Measurements from ENCODE around the gene CUTA.
A peak's percentile ranks its signal among the peaks of the same experiment; 100 is the strongest.

CUTA gene

GRCh38 chr6:33452496-33452895 is 34.6 kb upstream of the CUTA start:
- TF ChIP-seq, protein P1, sequence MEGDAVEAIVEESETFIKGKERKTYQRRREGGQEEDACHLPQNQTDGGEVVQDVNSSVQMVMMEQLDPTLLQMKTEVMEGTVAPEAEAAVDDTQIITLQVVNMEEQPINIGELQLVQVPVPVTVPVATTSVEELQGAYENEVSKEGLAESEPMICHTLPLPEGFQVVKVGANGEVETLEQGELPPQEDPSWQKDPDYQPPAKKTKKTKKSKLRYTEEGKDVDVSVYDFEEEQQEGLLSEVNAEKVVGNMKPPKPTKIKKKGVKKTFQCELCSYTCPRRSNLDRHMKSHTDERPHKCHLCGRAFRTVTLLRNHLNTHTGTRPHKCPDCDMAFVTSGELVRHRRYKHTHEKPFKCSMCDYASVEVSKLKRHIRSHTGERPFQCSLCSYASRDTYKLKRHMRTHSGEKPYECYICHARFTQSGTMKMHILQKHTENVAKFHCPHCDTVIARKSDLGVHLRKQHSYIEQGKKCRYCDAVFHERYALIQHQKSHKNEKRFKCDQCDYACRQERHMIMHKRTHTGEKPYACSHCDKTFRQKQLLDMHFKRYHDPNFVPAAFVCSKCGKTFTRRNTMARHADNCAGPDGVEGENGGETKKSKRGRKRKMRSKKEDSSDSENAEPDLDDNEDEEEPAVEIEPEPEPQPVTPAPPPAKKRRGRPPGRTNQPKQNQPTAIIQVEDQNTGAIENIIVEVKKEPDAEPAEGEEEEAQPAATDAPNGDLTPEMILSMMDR (conservative IDR thresholded peaks at IDR 0.05; ENCODE audit: low read length), result no peak
- TF ChIP-seq EZH2phosphoT487 (IDR thresholded peaks at IDR 0.05; ENCODE audit: borderline replicate concordance), result no peak
- no peaks in the 10 kb centered on the region for H4K20me1 ChIP-seq (ENCODE audit: insufficient read depth, low read length, poor library complexity, severe bottlenecking)
- peaks cover 10% of the 10 kb centered on the region for H3K4me1 ChIP-seq (ENCODE audit: insufficient read depth, low read length, poor library complexity, severe bottlenecking)
- no peaks in the 10 kb centered on the region for H3K27me3 ChIP-seq (ENCODE audit: insufficient read depth, low read length, poor library complexity, severe bottlenecking)
- no peak overlapping the region for H3K4me3 ChIP-seq (ENCODE audit: low read length, poor library complexity, severe bottlenecking)
- peaks cover 15% of the 10 kb centered on the region for H3K79me2 ChIP-seq (ENCODE audit: insufficient read depth, low read length)
- H2AFZ ChIP-seq (ENCODE audit: low read length), result no peak overlapping the region
- no peaks in the 10 kb centered on the region for H3K36me3 ChIP-seq (ENCODE audit: insufficient read depth, low read length)
- H3K4me2 ChIP-seq (ENCODE audit: low read depth, low read length, poor library complexity, severe bottlenecking), result peak overlapping the region; percentile 88
- H3K9me2 ChIP-seq (replicated peaks; ENCODE audit: low read depth, low read length), result no peaks in the 10 kb centered on the region
- no peaks in the 10 kb centered on the region for H3K9me3 ChIP-seq (ENCODE audit: insufficient read depth, low read depth, low read length)
- H3F3A ChIP-seq (ENCODE audit: low read depth), result no peaks in the 10 kb centered on the region
- no peak overlapping the region for H3K9ac ChIP-seq (ENCODE audit: low read depth, low read length, poor library complexity, severe bottlenecking)

- Histone ChIP-seq H2AFZ (ENCODE audit: low read length) (no peak overlapping the region), H3K4me3 (ENCODE audit: low read length, poor library complexity, severe bottlenecking) (no peak overlapping the region), H3K4me1 (ENCODE audit: insufficient read depth, low read length, poor library complexity, severe bottlenecking) (peaks cover 10% of the 10 kb centered on the region), H3K27me3 (ENCODE audit: insufficient read depth, low read length, poor library complexity, severe bottlenecking) (no peaks in the 10 kb centered on the region), H3K79me2 (ENCODE audit: insufficient read depth, low read length) (peaks cover 15% of the 10 kb centered on the region), H3K4me2 (ENCODE audit: low read depth, low read length, poor library complexity, severe bottlenecking) (no peak overlapping the region), H4K20me1 (ENCODE audit: insufficient read depth, low read length, poor library complexity, severe bottlenecking) (no peaks in the 10 kb centered on the region), H3K9ac (ENCODE audit: low read depth, low read length, poor library complexity, severe bottlenecking) (no peak overlapping the region), H3K36me3 (ENCODE audit: insufficient read depth, low read length) (no peaks in the 10 kb centered on the region), H3K9me2 (replicated peaks; ENCODE audit: low read depth, low read length) (no peaks in the 10 kb centered on the region), H3K9me3 (ENCODE audit: insufficient read depth, low read depth, low read length) (no peaks in the 10 kb centered on the region), H3F3A (ENCODE audit: low read depth) (no peaks in the 10 kb centered on the region)
- TF ChIP-seq EZH2phosphoT487 (IDR thresholded peaks at IDR 0.05; ENCODE audit: borderline replicate concordance), result no peak
- TF ChIP-seq, protein P1 (conservative IDR thresholded peaks at IDR 0.05; ENCODE audit: low read length), result no peak
These were observed 33.7 kb upstream of the CUTA start for GRCh38 chr6:33451606-33452005.

GRCh38 chr6:33450434-33450833 is 32.5 kb upstream of the CUTA start:
- no peak overlapping the region for H3K4me2 ChIP-seq (ENCODE audit: low read depth, low read length, poor library complexity, severe bottlenecking)
- no peak overlapping the region for H3K4me3 ChIP-seq (ENCODE audit: low read length, poor library complexity, severe bottlenecking)
- H2AFZ ChIP-seq (ENCODE audit: low read length), result no peak overlapping the region
- H3K79me2 ChIP-seq (ENCODE audit: insufficient read depth, low read length), result peaks cover 10% of the 10 kb centered on the region
- no peaks in the 10 kb centered on the region for H3K27me3 ChIP-seq (ENCODE audit: insufficient read depth, low read length, poor library complexity, severe bottlenecking)
- TF ChIP-seq EZH2phosphoT487 (IDR thresholded peaks at IDR 0.05; ENCODE audit: borderline replicate concordance), result no peak
- H4K20me1 ChIP-seq (ENCODE audit: insufficient read depth, low read length, poor library complexity, severe bottlenecking), result no peaks in the 10 kb centered on the region
- no peaks in the 10 kb centered on the region for H3K36me3 ChIP-seq (ENCODE audit: insufficient read depth, low read length)
- no peak overlapping the region for H3K9ac ChIP-seq (ENCODE audit: low read depth, low read length, poor library complexity, severe bottlenecking)
- H3K9me2 ChIP-seq (replicated peaks; ENCODE audit: low read depth, low read length), result no peaks in the 10 kb centered on the region
- H3K9me3 ChIP-seq (ENCODE audit: insufficient read depth, low read depth, low read length), result no peaks in the 10 kb centered on the region
- peaks cover 7% of the 10 kb centered on the region for H3K4me1 ChIP-seq (ENCODE audit: insufficient read depth, low read length, poor library complexity, severe bottlenecking)
- H3F3A ChIP-seq (ENCODE audit: low read depth), result no peaks in the 10 kb centered on the region

GRCh38 chr6:33446356-33446755 is 28.4 kb upstream of the CUTA start:
- Histone ChIP-seq H3K9me2 (replicated peaks; ENCODE audit: low read depth, low read length) (no peaks in the 10 kb centered on the region), H3K36me3 (ENCODE audit: insufficient read depth, low read length) (peaks cover 20% of the 10 kb centered on the region; the same call in 1 of the 2 replicates), H2AFZ (ENCODE audit: low read length) (no peak overlapping the region)

More at GRCh38 chr6:33446356-33446755, 28.4 kb upstream of the CUTA start:
- no peaks in the 10 kb centered on the region for H4K20me1 ChIP-seq (ENCODE audit: insufficient read depth, low read length, poor library complexity, severe bottlenecking)
- H3K79me2 ChIP-seq (ENCODE audit: insufficient read depth, low read length), result no peaks in the 10 kb centered on the region
- H3K4me3 ChIP-seq (ENCODE audit: low read length, poor library complexity, severe bottlenecking), result no peak overlapping the region
- no peaks in the 10 kb centered on the region for H3F3A ChIP-seq (ENCODE audit: low read depth)
- TF ChIP-seq, protein P1 (conservative IDR thresholded peaks at IDR 0.05; ENCODE audit: low read length), result no peak
- TF ChIP-seq EZH2phosphoT487 (IDR thresholded peaks at IDR 0.05; ENCODE audit: borderline replicate concordance), result no peak
- H3K27me3 ChIP-seq (ENCODE audit: insufficient read depth, low read length, poor library complexity, severe bottlenecking), result no peaks in the 10 kb centered on the region
- H3K9me3 ChIP-seq (ENCODE audit: insufficient read depth, low read depth, low read length), result no peaks in the 10 kb centered on the region
- no peak overlapping the region for H3K9ac ChIP-seq (ENCODE audit: low read depth, low read length, poor library complexity, severe bottlenecking)
- no peak overlapping the region for H3K4me2 ChIP-seq (ENCODE audit: low read depth, low read length, poor library complexity, severe bottlenecking)
- no peaks in the 10 kb centered on the region for H3K4me1 ChIP-seq (ENCODE audit: insufficient read depth, low read length, poor library complexity, severe bottlenecking)
